Measurements from ENCODE around the gene MOB3A. TPM values are rescaled to one million over a fixed set of nuclear protein-coding genes. Genes with fewer than 3 reads are reported as not detected.

Gene MOB3A
- total and polyA plus RNA-seq, 9 of the 15 experiments (the other 6 are each of a cell fraction or from before 2014, with no cell fraction given) = 1.1 to 24.1 (median 6.0) TPM

DNA sequence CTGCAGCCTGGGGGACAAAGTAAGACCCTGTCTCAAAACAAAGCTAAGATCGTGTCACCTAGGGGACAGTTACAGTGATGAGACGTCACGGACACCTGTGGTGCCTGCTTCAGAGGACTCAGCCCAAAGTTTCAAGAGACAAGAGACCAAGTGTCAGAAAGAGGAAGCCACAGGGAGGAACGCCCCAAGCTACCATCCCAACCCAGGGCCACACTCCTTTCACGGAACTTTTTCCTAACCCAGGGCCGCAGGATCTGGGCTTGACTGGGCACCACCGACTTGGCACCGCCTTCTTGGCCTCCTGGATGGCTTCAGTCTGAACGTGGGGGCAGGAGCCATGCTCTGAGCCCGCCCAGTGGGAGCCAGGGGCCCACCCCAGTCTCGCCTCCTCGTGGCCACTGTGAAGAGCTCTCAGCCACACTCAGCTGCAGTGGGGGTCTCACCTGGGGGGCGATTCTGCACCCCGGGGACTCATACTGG, 8.5 kb downstream of the MOB3A start (continued):
- TF ChIP-seq, protein P1, sequence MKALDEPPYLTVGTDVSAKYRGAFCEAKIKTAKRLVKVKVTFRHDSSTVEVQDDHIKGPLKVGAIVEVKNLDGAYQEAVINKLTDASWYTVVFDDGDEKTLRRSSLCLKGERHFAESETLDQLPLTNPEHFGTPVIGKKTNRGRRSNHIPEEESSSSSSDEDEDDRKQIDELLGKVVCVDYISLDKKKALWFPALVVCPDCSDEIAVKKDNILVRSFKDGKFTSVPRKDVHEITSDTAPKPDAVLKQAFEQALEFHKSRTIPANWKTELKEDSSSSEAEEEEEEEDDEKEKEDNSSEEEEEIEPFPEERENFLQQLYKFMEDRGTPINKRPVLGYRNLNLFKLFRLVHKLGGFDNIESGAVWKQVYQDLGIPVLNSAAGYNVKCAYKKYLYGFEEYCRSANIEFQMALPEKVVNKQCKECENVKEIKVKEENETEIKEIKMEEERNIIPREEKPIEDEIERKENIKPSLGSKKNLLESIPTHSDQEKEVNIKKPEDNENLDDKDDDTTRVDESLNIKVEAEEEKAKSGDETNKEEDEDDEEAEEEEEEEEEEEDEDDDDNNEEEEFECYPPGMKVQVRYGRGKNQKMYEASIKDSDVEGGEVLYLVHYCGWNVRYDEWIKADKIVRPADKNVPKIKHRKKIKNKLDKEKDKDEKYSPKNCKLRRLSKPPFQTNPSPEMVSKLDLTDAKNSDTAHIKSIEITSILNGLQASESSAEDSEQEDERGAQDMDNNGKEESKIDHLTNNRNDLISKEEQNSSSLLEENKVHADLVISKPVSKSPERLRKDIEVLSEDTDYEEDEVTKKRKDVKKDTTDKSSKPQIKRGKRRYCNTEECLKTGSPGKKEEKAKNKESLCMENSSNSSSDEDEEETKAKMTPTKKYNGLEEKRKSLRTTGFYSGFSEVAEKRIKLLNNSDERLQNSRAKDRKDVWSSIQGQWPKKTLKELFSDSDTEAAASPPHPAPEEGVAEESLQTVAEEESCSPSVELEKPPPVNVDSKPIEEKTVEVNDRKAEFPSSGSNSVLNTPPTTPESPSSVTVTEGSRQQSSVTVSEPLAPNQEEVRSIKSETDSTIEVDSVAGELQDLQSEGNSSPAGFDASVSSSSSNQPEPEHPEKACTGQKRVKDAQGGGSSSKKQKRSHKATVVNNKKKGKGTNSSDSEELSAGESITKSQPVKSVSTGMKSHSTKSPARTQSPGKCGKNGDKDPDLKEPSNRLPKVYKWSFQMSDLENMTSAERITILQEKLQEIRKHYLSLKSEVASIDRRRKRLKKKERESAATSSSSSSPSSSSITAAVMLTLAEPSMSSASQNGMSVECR (CRISPR knock-in tag; IDR thresholded peaks at IDR 0.05) = 0 out of 2 replicates have a peak, but pooled peaks have one; percentile 19
- TF ChIP-seq CBX5 (IDR thresholded peaks at IDR 0.05; ENCODE audit: borderline replicate concordance, low read depth) = 0 out of 2 replicates have a peak, but pooled peaks have one; percentile 6
- TF ChIP-seq ETV5 (CRISPR knock-in tag; IDR thresholded peaks at IDR 0.05; ENCODE audit: low read depth) = peak; percentile 37; the same call in 1 of the 2 replicates
- peak; percentile 35; the same call in 1 of the 2 replicates for TF ChIP-seq FOXP1 (CRISPR knock-in tag; IDR thresholded peaks at IDR 0.05)
- TF ChIP-seq EWSR1 (IDR thresholded peaks at IDR 0.05; ENCODE audit: borderline replicate concordance, low read depth, partially characterized antibody) = no peak
- TF ChIP-seq, protein P2, sequence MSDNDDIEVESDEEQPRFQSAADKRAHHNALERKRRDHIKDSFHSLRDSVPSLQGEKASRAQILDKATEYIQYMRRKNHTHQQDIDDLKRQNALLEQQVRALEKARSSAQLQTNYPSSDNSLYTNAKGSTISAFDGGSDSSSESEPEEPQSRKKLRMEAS (CRISPR knock-in tag; IDR thresholded peaks at IDR 0.05) = peak; percentile 23; the same call in 1 of the 2 replicates
- TF ChIP-seq ZNF347 (CRISPR knock-in tag; IDR thresholded peaks at IDR 0.05; ENCODE audit: low read depth) = no peak
- TF ChIP-seq ZBTB7A (IDR thresholded peaks at IDR 0.05; ENCODE audit: borderline replicate concordance, control insufficient read depth, low read depth, low read length) = peak; percentile 54; the same call in 1 of the 2 replicates
- no peak for TF ChIP-seq NRF1 (conservative IDR thresholded peaks at IDR 0.05 in 1 of 2, IDR thresholded peaks at IDR 0.05 in 1 of 2)
- TF ChIP-seq SRSF3 (IDR thresholded peaks at IDR 0.05; ENCODE audit: insufficient read depth, low read length) = no peak
- peak; percentile 95 for TF ChIP-seq SPI1 (IDR thresholded peaks at IDR 0.05; ENCODE audit: borderline replicate concordance, low read depth, low read length)
- TF ChIP-seq SRF (CRISPR knock-in tag; IDR thresholded peaks at IDR 0.05) = 0 out of 4 replicates have a peak, but pooled peaks of 1 of the 2 experiments have one; percentile 25
- TF ChIP-seq RBM17 (IDR thresholded peaks at IDR 0.05; ENCODE audit: borderline replicate concordance, low read depth, low read length) = no peak
- no peak for TF ChIP-seq ILK (tag; IDR thresholded peaks at IDR 0.05; ENCODE audit: borderline replicate concordance, low read depth)
- no peak for TF ChIP-seq BRCA1 (IDR thresholded peaks at IDR 0.05)
- TF ChIP-seq BRCA1 (CRISPR knock-in tag; IDR thresholded peaks at IDR 0.05) = no peak

All from K562 (cell line).